Smooth muscle cell (in vitro differentiated cells): ENCODE results near the gene CALD1. TPM values are rescaled to one million over a fixed set of nuclear protein-coding genes. Genes with fewer than 3 reads are reported as not detected.

Source experiments
- DNase-seq: peaks from one replicate; lab custom pipeline; 2025; ENCODE audit not compliant: unreplicated experiment; lab: John Stamatoyannopoulos, UW
- H2AFZ ChIP-seq: fragments of 200-600 bp; sonication (generic); 2 replicates; pipeline ENCODE4 v1.6.0; 2016; ENCODE audit warnings: antibody characterized with exemption, low read depth, mild to moderate bottlenecking
- H3F3A ChIP-seq: fragments of 200-600 bp; sonication (generic); 2 replicates; pipeline ENCODE4 v1.6.0; 2017; ENCODE audit warnings: antibody characterized with exemption, low read depth
- H3K27ac ChIP-seq: fragments of 200-600 bp; sonication (generic); 2 replicates; pipeline ENCODE4 v1.5.1; 2016; ENCODE audit warnings: low read depth, mild to moderate bottlenecking
- H3K27me3 ChIP-seq: fragments of 200-600 bp; sonication (generic); 2 replicates; pipeline ENCODE4 v1.6.1; 2016; ENCODE audit warnings: low read depth, mild to moderate bottlenecking
- H3K36me3 ChIP-seq: fragments of 200-600 bp; sonication (generic); 2 replicates; pipeline ENCODE4 v1.5.1; 2016; ENCODE audit warnings: low read depth
- H3K4me1 ChIP-seq: fragments of 200-600 bp; sonication (generic); 2 replicates; pipeline ENCODE4 v1.5.1; 2016; ENCODE audit warnings: low read depth
- H3K4me2 ChIP-seq: fragments of 200-600 bp; sonication (generic); 2 replicates; pipeline ENCODE4 v1.6.0; 2016; ENCODE audit warnings: mild to moderate bottlenecking
- H3K4me3 ChIP-seq: fragments of 200-600 bp; sonication (generic); 2 replicates; pipeline ENCODE4 v1.5.1; 2016; ENCODE audit warnings: mild to moderate bottlenecking
- H3K79me2 ChIP-seq: fragments of 200-600 bp; sonication (generic); 2 replicates; pipeline ENCODE4 v1.6.0; 2016; ENCODE audit warnings: low read depth, mild to moderate bottlenecking
- H3K9ac ChIP-seq: fragments of 200-600 bp; sonication (generic); 2 replicates; pipeline ENCODE4 v1.6.0; 2016; ENCODE audit warnings: low read depth
- H3K9me3 ChIP-seq: fragments of 200-600 bp; sonication (generic); replicated peaks from 2 replicates; pipeline ENCODE4 v1.5.1; 2016; ENCODE audit warnings: low read depth
- H4K20me1 ChIP-seq: fragments of 200-600 bp; sonication (generic); 2 replicates; pipeline ENCODE4 v1.6.0; 2016; ENCODE audit warnings: low read depth
- WGBS: methylation state at CpG from one replicate; pipeline ENCODE4 v1.1.7; 2016; ENCODE audit warnings: low lambda C conversion rate; 5-methylcytosine and 5-hydroxymethylcytosine counted together
- polyA plus RNA-seq: library from polyadenylated mRNA; unstranded; fragments of >200 nt; fragmentation: Nextera tagmentation; extraction: Ambion mirVana; gene quantifications from 2 replicates; pipeline ENCODE4 v1.2.1, GENCODE V29; 2016
- total RNA-seq: library from RNA; depleted of rRNA; stranded (reverse); fragments of >200 nt; gene quantifications from 2 replicates; pipeline ENCODE4 v1.2.3, GENCODE V29; 2014
- TF ChIP-seq, protein P1 (sequence below): fragments of 200-600 bp; sonication (generic); IDR thresholded peaks from 2 replicates; pipeline ENCODE4 v1.5.1; 2017; ENCODE audit warnings: borderline replicate concordance, mild to moderate bottlenecking, antibody characterized with exemption; ENCODE audit not compliant: insufficient read depth, poor library complexity, severe bottlenecking

Gene CALD1
- total and polyA plus RNA-seq, 2 experiments from 2014 or later, result 948 to 1,552 TPM

DNA sequence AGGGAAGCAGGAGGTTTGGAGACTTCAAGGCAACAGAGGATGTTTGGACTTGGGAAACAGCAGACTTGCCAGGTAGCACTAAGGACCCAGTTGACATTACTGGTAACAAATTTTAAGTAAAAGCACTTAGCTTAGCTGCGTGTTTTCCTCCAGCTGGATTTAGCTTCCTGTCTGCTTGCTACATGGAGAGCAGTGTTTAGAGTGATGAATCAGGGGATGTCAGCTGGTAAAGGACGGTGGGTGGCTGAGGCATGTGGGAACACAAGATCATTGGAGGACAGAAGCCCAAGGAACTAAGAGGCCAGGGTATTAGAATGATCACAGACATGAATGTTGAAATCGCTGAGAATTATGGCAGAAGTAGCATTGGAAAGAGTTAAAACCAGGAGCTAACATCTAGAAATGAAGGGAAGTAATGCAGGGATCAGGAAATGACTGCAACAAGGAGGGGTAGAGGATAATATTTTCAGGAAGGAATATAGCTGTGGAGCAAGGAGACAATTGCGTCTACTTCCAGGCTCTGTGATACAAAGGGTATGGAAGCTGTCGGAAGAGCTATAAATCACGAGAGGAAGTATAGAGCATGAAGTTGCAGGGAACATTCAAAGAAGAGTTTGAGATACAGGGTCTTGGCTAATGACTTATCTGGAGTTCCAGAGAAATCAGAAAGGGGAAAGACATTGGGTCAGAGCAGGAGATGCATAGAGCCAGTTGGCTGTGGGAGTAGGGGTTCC is 34.4 kb downstream of the CALD1 start:
- Histone ChIP-seq H4K20me1 (peaks cover 91% of the 10 kb centered on the region), H3K4me3 (no peak overlapping the region), H3K27ac (peak overlapping the region; percentile 98), H3K9ac (peak overlapping the region; percentile 41), H3K9me3 (no peaks in the 10 kb centered on the region), H3K79me2 (peaks cover 100% of the 10 kb centered on the region), H3K4me2 (peak overlapping the region; percentile 75), H3F3A (peaks cover 48% of the 10 kb centered on the region), H2AFZ (no peak overlapping the region), H3K36me3 (no peaks in the 10 kb centered on the region), H3K27me3 (no peaks in the 10 kb centered on the region), H3K4me1 (peaks cover 27% of the 10 kb centered on the region)
- TF ChIP-seq, protein P1, sequence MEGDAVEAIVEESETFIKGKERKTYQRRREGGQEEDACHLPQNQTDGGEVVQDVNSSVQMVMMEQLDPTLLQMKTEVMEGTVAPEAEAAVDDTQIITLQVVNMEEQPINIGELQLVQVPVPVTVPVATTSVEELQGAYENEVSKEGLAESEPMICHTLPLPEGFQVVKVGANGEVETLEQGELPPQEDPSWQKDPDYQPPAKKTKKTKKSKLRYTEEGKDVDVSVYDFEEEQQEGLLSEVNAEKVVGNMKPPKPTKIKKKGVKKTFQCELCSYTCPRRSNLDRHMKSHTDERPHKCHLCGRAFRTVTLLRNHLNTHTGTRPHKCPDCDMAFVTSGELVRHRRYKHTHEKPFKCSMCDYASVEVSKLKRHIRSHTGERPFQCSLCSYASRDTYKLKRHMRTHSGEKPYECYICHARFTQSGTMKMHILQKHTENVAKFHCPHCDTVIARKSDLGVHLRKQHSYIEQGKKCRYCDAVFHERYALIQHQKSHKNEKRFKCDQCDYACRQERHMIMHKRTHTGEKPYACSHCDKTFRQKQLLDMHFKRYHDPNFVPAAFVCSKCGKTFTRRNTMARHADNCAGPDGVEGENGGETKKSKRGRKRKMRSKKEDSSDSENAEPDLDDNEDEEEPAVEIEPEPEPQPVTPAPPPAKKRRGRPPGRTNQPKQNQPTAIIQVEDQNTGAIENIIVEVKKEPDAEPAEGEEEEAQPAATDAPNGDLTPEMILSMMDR, result no peak
- no peak for DNase-seq
- 56% methylated on average over 6 of the region's 6 CpGs for WGBS

DNA sequence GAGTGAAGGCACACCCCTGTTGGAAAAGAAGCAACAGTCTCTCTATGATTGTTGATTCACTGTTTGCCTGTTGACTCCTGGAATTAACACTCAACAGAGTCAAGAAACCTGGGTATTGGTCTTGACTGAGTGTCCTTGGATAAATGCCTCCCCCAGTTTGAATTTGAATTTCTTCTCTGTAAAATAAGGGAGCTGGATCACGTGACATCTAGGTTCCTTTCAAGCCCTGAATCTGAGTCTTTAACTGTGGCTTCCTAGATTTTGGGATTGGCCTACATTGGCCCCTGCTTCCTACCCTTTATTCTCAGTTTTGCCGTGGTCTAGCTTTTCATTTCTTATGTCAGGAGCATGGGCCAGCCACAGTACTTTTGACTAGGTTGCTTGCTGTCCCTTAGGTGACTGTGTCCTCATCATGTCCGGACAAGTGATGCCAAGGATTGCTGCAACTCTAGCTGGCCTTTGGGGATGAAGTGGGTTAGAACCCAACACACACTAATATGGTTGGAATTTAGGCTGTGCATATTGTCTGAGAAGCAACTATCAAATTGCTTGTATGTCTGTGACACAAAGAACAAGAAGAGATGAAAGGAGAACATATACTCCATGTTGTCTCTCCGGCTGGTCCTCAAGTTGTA is 35.4 kb downstream of the CALD1 start:
- Histone ChIP-seq H3K36me3 (no peaks in the 10 kb centered on the region), H3F3A (peaks cover 57% of the 10 kb centered on the region), H3K4me3 (no peak overlapping the region), H3K4me1 (peaks cover 33% of the 10 kb centered on the region), H2AFZ (no peak overlapping the region), H3K9me3 (no peaks in the 10 kb centered on the region), H3K9ac (no peak overlapping the region), H3K79me2 (peaks cover 100% of the 10 kb centered on the region), H3K27ac (peak overlapping the region; percentile 98), H3K4me2 (peak overlapping the region; percentile 75), H3K27me3 (no peaks in the 10 kb centered on the region), H4K20me1 (peaks cover 87% of the 10 kb centered on the region)
- 93% methylated on average over 4 of the region's 4 CpGs for WGBS
- TF ChIP-seq, protein P1, result no peak
- DNase-seq, result no peak

- Histone ChIP-seq H3K27me3 (no peaks in the 10 kb centered on the region), H4K20me1 (peaks cover 48% of the 10 kb centered on the region), H3K9ac (peak overlapping the region; percentile 46), H3K27ac (peak overlapping the region; percentile 98), H3K4me3 (no peak overlapping the region), H3K79me2 (peaks cover 94% of the 10 kb centered on the region), H2AFZ (no peak overlapping the region), H3K36me3 (no peaks in the 10 kb centered on the region), H3K4me1 (peaks cover 31% of the 10 kb centered on the region), H3K9me3 (no peaks in the 10 kb centered on the region), H3K4me2 (peak overlapping the region; percentile 55), H3F3A (peaks cover 45% of the 10 kb centered on the region)
- DNase-seq, result no peak
- TF ChIP-seq, protein P1, result no peak
- 61% methylated on average over 9 of the region's 9 CpGs for WGBS
Observed at GRCh38 chr7:134818613-134819345, 39.3 kb downstream of the CALD1 start.
